Amniotic stem cell (primary cell): ENCODE data around the gene AKR1D1.
"Not testable (repeated sequence)": the region's sequence is repeated elsewhere in the genome, so short reads cannot be mapped to it uniquely, and the experiment has no call there.

ENCODE experiments used
- DNase-seq: peaks from one replicate; lab custom pipeline; 2025; lab: John Stamatoyannopoulos, UW

Gene AKR1D1, protein sequence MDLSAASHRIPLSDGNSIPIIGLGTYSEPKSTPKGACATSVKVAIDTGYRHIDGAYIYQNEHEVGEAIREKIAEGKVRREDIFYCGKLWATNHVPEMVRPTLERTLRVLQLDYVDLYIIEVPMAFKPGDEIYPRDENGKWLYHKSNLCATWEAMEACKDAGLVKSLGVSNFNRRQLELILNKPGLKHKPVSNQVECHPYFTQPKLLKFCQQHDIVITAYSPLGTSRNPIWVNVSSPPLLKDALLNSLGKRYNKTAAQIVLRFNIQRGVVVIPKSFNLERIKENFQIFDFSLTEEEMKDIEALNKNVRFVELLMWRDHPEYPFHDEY

DNA sequence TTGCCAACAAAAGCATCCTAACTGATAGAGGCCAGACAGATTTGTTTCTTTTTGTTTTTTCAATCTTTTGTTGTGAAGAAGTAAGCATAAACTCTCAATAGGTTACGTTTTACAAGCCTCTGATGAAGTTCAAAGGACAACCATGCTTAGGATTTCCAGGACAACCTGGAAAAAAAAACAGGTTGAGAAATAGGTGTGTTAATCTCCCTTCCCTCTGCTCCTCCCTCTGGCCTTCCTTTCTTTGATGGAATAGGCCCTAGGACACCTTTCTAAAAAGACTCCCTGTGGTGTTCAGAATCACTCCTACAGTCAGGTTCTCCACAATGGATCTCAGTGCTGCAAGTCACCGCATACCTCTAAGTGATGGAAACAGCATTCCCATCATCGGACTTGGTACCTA lies at the start of gene AKR1D1:
TSS of gene AKR1D1 (plus strand) at position 264 of the 400 bp plus-strand sequence. CDS start at position 324, 60 bp downstream.
- DNase-seq: no peak

DNA sequence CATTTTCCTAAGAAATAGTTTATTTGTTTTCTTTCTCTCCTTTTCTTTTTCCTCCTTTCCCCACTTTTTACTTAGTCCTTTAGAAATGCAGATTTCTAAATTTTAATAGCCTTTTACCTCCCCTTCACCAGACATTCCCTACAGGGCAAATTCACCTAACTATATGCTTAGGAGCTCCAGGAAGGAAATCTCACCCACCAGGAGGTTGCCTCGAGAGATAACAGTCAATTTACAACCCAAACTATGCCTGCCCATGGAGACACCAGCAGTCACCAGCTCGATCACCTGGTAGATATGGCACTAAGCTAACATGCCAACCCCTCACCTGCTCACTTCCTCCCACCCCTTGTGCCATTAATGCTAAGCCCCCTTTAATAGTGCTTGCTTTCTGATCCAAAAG lies 49.2 kb upstream of the AKR1D1 start:
- DNase-seq: no peak

DNA sequence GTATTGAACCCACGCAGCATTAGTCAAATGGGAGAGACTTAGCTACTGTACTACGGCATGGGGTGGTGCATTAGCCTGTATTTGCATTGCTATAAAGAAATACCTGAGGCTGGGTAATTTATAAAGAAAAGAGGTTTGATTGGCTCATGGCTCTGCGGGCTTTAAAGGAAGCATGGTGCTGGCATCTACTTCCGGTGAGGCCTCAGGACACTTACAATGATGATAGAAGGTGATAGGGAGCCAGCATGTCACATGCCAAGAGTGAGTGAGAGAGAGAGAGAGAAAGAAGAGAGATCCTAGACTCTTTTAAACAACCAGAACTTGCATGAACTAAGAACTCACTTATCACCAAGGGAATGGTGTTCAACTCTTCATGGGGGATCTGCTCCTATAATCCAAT lies 47.1 kb upstream of the AKR1D1 start:
- no peak for DNase-seq

DNA sequence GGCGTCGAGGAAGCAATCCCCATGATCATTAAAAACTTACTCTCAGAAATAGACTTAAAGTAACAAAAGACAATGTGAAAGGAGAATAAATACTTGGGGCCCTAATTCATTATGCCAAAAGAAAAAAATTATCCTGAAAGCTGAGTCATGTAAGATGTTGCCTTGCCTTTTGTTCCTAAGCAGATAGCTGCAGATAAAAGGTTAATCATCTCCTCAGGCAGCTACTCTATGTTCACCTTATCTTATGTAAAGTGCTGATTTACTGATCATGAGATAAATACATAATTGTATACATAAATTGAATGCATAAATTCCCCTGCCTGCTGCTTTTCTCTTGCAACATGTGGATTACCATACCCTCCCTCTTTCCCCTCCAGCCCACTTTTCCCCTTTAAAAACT lies 46.3 kb upstream of the AKR1D1 start:
- DNase-seq: no peak

DNA sequence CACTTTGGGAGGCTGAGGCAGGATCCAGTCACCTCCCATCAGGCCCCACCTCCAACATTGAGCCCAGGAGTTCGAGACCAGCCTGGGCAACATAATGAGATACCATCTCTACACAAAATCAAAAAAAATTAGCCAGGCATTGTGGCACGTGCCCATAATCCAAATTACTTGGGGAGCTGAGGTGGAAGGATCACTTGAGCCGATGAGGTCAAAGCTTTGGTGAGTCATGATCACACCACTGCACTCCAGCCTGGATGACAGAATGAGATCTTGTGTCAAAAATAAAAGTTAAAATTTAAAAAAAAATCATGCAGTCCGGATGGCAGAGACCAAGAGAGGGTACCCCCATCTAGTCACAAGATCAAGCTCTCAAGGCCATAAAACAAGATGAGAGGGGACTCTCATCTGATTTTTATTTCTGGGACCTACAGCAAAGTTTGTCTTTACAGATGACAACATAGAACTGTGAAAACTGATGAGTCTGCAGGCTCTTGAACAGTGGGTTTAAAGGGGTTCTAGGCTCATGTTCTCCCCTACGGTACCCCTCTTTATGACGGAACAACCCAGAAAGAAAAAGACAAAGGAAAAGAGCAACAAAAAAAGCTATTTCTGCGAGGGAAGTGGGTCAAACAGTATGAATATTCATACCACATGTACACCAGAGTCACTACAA lies 45.4 kb upstream of the AKR1D1 start:
- no peak for DNase-seq

DNA sequence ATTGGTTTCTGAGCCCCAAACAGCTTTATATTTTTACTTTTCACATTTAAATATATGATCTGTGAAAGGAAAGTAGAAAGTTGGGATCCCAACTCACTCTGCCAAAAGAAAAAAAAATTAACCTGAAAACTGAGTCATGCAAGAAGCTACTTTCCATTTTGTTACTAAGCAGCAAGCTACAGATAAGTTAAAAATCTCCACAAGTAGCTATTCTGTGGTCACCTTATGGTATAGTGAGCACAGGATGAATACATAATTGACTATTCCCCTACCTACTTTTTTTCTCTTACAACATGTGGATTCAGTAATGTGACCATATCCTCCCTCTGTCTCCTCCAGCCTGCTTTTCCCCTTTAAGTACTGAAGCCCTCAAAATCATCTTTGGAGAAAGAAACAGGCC lies 44.1 kb upstream of the AKR1D1 start:
- no peak for DNase-seq

DNA sequence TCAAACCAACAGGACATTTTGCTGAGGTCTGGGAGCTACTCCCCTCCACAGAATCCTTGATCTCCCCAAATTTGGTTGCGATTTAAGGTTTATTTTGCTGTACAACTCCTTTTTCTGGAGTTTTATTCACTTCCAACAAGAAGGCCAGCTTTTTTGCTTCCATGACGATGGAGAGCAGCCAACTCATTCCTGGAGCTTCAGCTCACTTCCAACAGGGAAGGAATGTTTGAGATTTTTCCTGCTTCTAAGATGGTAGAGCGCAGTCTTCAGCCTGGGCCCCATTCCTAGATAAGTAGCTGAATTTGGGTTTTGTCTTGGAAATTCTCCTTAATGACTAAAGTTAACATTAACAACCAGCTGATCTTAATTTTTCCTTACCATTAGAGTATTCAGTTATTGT lies 43.5 kb upstream of the AKR1D1 start:
- no peak for DNase-seq

DNA sequence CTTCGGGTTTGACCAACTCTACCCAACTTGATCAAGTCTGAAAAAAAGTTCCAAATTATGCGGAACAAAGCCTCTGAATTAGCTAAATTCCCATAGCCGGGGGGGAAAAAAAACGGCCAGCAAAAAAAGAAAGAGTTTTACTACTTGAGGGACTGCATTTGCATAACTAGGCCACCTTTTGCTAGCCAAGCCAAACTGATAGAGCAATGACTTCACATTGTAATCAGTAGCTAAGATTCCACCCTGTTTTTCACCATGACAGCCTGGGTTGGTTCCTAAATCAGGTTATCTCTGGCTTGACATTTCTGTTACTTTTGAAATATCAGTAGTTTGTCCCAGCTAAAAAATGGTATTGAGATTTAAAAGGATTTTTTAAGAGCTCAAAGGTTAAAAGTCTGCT lies 43.0 kb upstream of the AKR1D1 start:
- DNase-seq: no peak

DNA sequence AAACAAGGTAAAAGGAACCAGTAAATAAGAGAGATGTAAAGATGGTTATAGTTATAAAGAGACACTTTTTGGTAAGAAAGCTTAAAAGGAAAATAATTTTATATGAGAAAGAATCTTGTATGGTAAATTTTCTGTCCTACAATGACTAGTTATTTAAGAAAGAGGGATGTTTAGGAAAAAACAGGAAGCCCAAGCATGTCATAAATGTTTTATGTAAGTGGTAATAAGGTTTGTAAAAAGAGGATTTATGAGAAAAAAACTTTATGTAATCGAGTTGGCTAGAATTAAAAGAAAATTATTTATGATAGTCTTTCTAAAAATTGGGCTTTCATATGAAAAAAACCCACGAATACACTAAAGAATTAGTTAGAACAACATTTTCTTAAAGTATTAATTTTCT lies 40.1 kb upstream of the AKR1D1 start:
- DNase-seq: no peak

DNA sequence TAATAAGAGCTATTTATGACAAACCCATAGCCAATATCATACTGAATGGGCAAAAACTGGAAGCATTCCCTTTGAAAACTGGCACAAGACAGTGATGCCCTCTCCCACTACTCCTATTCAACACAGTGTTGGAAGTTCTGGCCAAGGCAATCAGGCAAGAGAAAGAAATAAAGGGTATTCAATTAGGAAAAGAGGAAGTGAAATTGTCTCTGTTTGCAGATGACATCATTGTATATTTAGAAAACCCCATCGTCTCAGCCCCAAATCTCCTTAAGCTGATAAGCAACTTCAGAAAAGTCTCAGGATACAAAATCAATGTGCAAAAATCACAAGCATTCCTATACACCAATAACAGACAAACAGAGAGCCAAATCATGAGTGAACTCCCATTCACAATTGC lies 36.2 kb upstream of the AKR1D1 start:
- not testable (repeated sequence) for DNase-seq

DNA sequence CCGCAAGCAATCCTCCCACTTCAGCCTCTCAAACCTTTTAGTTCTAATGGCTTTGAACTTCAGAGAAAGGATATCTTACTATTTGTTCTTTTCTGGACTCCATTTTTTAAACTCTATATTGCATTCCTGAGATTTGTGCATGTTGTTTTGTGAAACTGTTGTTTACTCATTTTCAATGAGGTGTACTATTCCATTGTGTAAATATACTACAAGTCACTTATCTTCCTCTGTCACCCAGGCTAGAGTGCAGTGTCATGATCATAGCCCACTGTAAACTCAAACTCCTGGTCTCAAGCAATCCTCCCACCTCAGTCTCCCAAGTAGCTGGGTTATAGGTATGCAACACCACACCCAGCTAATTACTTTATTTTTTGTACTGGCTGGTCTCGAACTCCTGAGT lies 31.4 kb upstream of the AKR1D1 start:
- no peak for DNase-seq

DNA sequence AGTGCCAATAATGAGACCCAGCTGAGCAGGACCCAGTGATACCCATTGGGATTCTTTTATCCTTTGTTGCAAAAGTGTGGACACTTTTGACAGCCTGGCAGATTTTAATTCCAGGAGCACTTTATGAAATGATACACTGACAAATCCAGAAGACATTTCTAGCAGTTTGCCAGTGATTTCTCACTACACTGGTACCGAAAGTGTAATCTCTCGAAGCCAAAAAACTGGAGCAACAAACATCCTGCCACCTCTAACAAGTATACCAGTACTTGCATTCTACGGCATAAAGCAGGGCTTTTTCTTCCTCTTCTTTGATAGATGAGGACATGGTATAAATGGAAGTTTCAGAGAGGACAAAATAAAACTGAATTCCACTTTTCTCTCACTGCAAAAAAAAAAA lies 28.4 kb upstream of the AKR1D1 start:
- DNase-seq: no peak

DNA sequence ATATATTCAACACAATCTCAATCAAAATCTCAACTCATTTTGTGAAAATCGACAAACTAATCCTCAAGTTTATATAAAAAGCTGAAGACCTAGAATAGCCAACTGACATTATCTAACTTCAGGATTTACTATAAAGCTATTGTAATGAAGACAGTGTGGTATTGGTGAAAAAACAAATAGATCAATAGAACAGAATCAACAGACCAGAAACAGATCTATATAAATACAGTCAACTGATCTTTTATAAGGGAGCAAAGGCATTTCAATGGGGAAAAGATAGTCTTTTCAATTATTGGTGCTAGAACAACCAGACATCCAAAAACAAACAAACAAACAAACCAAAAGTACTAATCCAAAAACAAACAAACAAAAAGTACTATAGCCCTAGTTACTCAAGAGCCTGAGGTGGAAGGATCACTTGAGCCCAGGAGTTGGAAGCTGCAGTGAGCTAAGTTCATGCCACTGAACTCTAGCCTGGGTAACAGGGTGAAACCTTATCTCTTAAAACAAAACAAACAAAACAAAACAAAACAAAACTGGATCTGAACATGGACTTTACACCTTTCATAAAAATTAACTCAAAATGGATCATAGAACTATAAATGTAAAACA lies 26.6 kb upstream of the AKR1D1 start:
- no peak for DNase-seq

DNA sequence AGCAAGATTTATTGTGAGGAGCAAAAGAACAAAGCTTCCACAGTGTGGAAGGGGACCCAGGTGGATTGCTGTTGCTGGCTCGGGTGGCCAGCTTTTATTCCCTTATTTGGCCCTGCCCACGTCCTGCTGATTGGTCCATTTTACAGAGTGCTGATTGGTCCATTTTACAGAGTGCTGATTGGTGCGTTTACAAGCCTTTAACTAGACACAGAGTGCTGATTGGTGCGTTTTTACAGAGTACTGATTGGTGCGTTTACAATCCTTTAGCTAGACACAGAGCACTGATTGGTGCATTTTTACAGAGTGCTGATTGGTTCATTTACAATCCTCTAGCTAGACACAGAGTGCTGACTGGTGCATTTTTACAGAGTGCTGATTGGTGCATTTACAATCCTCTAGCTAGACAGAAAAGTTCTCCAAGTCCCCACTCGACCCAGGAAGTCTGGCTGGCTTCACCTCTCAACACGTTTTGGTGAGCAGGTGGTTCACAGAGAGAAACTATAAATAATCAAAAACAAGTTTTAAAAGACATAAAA lies 24.5 kb upstream of the AKR1D1 start:
- DNase-seq: not testable (repeated sequence)

DNA sequence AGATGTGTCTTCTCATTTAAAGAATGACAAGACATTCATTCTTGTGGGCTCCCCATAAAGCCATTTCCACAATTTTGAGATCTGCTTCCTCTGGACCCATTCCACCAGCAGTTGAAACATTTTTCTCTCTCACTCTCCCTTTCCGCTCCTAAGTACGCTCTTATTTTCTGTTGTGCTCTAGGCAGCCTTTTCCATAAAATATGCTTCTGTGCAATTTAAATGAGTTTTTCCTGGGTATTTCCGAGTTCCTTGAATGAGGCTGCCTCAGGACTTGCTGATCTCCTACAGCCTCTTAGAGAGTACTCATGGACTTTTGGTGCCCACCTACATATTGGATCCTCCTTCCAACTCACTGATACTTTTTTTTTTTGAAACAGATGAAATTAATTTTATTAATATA lies 23.6 kb upstream of the AKR1D1 start:
- no peak for DNase-seq

DNA sequence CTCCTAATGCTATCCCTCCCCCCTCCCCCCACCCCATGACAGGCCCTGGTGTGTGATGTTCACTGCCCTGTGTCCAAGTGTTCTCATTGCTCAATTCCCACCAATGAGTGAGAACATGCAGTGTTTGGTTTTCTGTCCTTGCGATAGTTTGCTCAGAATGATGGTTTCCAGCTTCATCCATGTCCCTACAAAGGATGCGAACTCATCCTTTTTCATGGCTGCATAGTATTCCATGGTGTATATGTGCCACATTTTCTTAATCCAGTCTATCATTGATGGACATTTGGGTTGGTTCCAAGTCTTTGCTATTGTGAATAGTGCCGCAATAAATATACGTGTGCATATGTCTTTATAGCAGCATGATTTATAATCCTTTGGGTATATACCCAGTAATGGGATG lies 20.6 kb upstream of the AKR1D1 start:
- DNase-seq: not testable (repeated sequence)

DNA sequence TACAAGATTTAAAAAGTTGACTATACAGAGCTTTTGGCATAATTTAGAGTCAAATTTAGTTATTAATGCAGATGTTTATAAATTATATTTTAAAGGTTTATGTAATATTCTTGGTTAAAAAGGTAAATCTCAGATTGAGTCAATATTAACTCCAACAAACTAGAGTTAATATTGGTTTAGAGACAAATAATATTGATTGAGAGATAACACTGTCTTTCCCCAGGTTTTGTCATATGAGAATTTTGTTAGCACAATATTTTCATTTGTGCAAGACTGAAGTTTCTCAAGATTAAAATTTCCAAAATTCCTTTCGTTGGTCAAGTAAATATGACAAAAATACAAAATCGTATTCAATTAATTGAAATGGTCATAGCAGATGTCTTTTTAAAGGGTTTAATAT lies 12.9 kb upstream of the AKR1D1 start:
- DNase-seq: no peak

DNA sequence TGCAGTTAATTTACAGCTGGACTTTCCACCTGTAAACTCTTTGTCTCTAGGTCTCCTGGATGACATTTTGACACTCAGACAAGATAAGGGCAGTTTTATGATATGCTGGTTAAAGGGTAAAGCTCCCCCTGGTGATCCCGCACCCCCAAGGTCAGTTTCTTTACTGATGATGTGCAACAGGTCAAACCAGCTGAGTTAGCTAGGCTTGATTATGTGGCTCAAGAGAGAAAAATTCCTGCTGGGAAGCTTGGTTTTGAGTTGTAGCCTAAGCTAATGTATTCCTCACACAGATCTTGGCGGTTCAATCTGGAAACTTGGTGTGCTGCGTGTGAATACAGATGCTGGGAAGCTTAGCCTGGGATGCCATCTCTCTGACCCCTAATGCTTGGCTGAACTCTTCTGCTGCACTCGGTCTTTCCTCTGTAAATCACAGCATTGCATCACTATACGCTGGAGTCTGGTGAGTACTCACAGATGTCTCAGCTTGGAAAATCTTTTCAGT lies 11.4 kb upstream of the AKR1D1 start:
- no peak for DNase-seq

DNA sequence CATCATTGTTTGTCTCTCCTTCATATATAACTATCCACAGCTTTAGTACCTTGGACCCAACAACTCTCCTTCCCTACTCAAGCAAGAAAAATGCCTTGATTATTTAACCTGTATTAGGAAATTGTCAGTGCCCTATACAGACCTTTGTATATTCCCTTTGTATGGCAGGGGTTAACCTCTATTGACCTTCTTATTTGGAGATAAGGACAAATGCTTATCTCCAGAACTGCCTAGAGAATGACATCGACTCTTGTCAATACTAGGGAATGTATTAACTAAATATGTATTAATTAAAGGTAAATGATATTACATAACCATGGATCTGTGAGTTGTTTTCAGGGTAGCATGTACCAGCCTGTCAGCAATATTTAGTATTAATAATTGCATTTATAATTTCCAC lies 10.4 kb upstream of the AKR1D1 start:
- no peak for DNase-seq

DNA sequence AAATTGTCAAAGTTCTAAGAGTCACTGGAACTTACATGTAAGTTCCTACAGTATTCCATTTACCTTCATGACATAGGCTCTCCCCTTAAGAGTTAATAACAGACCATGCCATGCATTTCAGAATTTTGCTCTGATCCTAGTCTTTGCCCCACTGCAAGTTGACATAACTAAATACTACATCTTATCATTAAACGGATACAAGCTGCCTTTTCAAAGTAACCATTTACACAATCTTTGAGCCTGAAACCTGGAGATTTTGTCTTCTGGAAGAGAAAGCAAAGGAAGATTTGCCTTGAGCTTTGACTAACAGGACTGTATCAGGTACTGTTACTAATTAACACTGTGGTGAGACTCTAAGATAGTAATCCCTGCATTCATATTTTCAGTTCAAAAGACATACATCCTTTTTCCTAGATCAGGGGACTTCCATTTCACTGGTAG lies 9.3 kb upstream of the AKR1D1 start:
- DNase-seq: no peak

DNA sequence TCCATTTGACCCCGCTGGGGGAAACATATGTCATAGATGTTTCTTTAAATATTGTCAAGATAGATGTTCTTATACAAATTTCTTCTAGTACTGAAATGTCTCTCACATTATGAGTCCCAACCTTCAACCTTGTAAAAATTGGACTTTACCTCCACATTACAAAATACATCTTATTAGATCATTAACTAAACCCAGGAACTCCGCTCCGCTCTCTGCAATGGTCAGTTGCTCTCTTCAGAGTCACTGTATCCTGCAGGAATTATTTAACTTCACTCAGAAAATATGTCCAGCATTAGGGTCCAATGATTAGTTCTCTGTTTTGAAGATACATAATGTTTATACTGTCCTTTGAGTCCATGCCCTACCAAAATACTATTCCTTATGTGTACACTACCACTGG lies 8.5 kb upstream of the AKR1D1 start:
- no peak for DNase-seq

DNA sequence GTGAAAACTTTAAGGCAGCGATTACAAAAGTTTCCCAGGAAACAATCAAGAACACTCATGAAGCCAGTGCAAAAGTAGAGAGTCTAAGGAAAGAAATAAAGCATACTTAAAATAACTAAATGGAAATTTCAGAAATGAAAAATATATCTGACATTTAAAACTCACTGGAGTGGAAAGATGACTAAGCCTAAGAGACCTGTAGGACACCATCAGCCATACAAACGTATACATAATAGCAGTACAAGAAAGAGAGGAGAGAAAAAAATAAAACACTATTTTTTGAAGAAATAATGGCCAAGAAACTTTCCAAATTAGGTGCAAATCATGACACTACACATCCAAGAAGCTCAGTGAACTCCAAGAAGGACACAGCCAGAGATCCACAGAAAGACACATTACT lies 5.4 kb upstream of the AKR1D1 start:
- no peak for DNase-seq

DNA sequence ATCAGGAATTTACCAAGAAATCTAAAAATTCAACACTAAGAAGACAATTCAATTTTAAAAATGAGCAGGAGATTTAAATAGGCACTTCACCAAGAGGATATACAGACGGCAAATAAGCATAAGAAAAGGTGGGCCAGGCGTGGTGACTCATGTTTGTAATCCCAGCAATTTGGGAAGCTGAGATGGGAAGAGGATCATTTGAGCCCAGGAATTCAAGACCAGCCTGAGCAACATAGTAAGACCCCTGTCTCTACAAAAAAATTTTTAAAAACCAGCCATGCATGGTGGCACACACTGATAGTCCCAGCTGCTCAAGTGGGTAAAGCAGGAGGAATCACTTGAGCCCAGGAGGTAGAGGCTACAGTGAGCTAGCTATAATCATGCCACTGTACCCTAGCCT lies 3.5 kb upstream of the AKR1D1 start:
- no peak for DNase-seq
